NCI-H460 (cell line): ENCODE data around the gene HOXA11. TPM values are rescaled to one million over a fixed set of nuclear protein-coding genes. Genes with fewer than 3 reads are reported as not detected.

Source experiments
- DNase-seq: peaks from one replicate; pipeline ENCODE4 v3.0.0-alpha.2; 2016; ENCODE audit warnings: low read depth; ENCODE audit errors: extremely low read depth
- total RNA-seq: library from RNA; depleted of rRNA; stranded (reverse); fragments of >200 nt; shearing (Covaris generic); gene quantifications from 2 replicates; pipeline ENCODE4 v1.2.3, GENCODE V29; 2014

HOXA11 gene
- total RNA-seq, 1 experiment from 2014 or later = 7.1 TPM

GRCh38 chr7:27149842-27150567 is 35.0 kb downstream of the HOXA11 start:
- DNase-seq = no peak

GRCh38 chr7:27148756-27149641 is 36.0 kb downstream of the HOXA11 start:
- no peak for DNase-seq

- no peak for DNase-seq
Observed at GRCh38 chr7:27148031-27148755, 36.8 kb downstream of the HOXA11 start.

GRCh38 chr7:27147199-27148030 is 37.6 kb downstream of the HOXA11 start, which contains the start of gene HOXA6:
TSS of gene HOXA6 (minus strand) at chr7:27147774. CDS start at chr7:27147749, 25 bp downstream.
- no peak for DNase-seq

- DNase-seq = no peak
Observed at GRCh38 chr7:27146491-27147198, 38.4 kb downstream of the HOXA11 start.

GRCh38 chr7:27145914-27146412 is 39.1 kb downstream of the HOXA11 start:
- DNase-seq = no peak

GRCh38 chr7:27145165-27145913 is 39.7 kb downstream of the HOXA11 start:
- DNase-seq = no peak

GRCh38 chr7:27144781-27145164 is 40.3 kb downstream of the HOXA11 start:
- DNase-seq = no peak

- DNase-seq = no peak
Observed at GRCh38 chr7:27143950-27144780, 40.9 kb downstream of the HOXA11 start.

GRCh38 chr7:27143023-27143949 is 41.7 kb downstream of the HOXA11 start, which contains the start of gene HOXA5:
TSS of gene HOXA5 (minus strand) at chr7:27143681. CDS start at chr7:27143607, 74 bp downstream.
- DNase-seq = no peak

- no peak for DNase-seq
Observed at GRCh38 chr7:27142580-27143022, 42.4 kb downstream of the HOXA11 start.

- no peak for DNase-seq
Observed at GRCh38 chr7:27141923-27142579, 43.0 kb downstream of the HOXA11 start.

- DNase-seq = no peak
Observed at GRCh38 chr7:27141137-27141922, 43.7 kb downstream of the HOXA11 start.

- DNase-seq = no peak
Observed at GRCh38 chr7:27140126-27140857, 44.7 kb downstream of the HOXA11 start.
